ENCODE results near the gene ROCK2.

Gene ROCK2

DNA sequence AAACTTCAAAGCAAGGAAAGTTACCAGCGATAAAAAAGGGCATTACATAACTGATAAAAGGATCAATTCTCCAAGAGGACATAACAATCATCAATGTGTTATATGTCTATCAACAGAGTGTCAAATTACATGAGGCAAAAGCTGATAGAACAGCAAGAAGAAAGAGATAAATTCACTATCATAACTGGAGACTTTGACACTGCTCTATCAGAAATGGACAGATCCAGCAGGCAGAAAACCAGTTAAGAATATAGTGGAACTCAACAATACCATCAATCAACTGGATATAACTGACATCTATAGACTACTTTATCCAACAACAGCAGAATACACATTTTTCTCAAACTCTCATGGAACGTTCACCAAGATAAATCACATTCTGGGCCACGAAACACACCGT, 65.0 kb downstream of the ROCK2 start:
- Histone ChIP-seq H3K79me2 (ENCODE audit: insufficient read depth, low read depth) (no peaks in the 10 kb centered on the region), H3K36me3 (ENCODE audit: insufficient read depth) (no peaks in the 10 kb centered on the region), H3K4me1 (ENCODE audit: low read depth, poor library complexity, severe bottlenecking) (no peaks in the 10 kb centered on the region), H4K20me1 (ENCODE audit: insufficient read depth) (no peaks in the 10 kb centered on the region), H3K27ac (no peak overlapping the region), H2AFZ (ENCODE audit: low read depth) (no peak overlapping the region), H3K27me3 (ENCODE audit: insufficient read depth, low read depth) (no peaks in the 10 kb centered on the region), H3K4me2 (no peak overlapping the region), H3K4me3 (IDR thresholded peaks at IDR 0.05; ENCODE audit: insufficient read depth, low read depth, low read length) (no peak overlapping the region), H3K9ac (no peak overlapping the region)
- TF ChIP-seq CTCF (conservative IDR thresholded peaks at IDR 0.05; ENCODE audit: low read depth, low read length): no peak

- Histone ChIP-seq H3K27ac (no peak overlapping the region), H2AFZ (ENCODE audit: low read depth) (no peak overlapping the region), H3K4me3 (IDR thresholded peaks at IDR 0.05; ENCODE audit: insufficient read depth, low read depth, low read length) (no peak overlapping the region), H3K36me3 (ENCODE audit: insufficient read depth) (no peaks in the 10 kb centered on the region), H3K27me3 (ENCODE audit: insufficient read depth, low read depth) (no peaks in the 10 kb centered on the region), H3K4me1 (ENCODE audit: low read depth, poor library complexity, severe bottlenecking) (no peaks in the 10 kb centered on the region), H4K20me1 (ENCODE audit: insufficient read depth) (no peaks in the 10 kb centered on the region), H3K9ac (no peak overlapping the region), H3K4me2 (no peak overlapping the region), H3K79me2 (ENCODE audit: insufficient read depth, low read depth) (no peaks in the 10 kb centered on the region)
- TF ChIP-seq CTCF (conservative IDR thresholded peaks at IDR 0.05; ENCODE audit: low read depth, low read length): no peak
These were observed 66.2 kb downstream of the ROCK2 start for GRCh38 chr2:11278219-11278618.

DNA sequence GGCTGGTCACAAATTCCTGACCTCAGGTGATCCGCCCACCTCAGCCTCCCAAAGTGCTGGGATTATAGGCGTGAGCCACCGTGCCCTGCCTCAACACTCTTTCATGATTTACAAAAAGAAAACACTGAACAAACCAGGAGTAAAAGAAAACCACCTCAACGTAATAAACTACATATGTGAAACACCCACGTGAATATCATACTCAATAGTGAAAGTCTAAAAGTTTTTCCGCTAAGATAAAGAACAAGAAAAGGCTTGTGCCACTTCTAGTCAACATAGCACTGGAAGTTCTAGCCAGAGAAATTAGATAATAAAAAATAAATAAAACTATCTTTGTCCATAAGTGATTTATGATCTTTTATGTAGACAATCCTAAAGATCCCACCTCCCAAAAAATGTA, 68.5 kb downstream of the ROCK2 start:
- no peaks in the 10 kb centered on the region for H3K79me2 ChIP-seq (ENCODE audit: insufficient read depth, low read depth)
- no peak overlapping the region for H3K27ac ChIP-seq
- no peaks in the 10 kb centered on the region for H3K4me1 ChIP-seq (ENCODE audit: low read depth, poor library complexity, severe bottlenecking)
- H3K4me2 ChIP-seq: no peak overlapping the region
- no peak overlapping the region for H2AFZ ChIP-seq (ENCODE audit: low read depth)
- no peaks in the 10 kb centered on the region for H3K27me3 ChIP-seq (ENCODE audit: insufficient read depth, low read depth)
- no peak for TF ChIP-seq CTCF (conservative IDR thresholded peaks at IDR 0.05; ENCODE audit: low read depth, low read length)
- H3K9ac ChIP-seq: no peak overlapping the region
- no peaks in the 10 kb centered on the region for H4K20me1 ChIP-seq (ENCODE audit: insufficient read depth)
- no peak overlapping the region for H3K4me3 ChIP-seq (IDR thresholded peaks at IDR 0.05; ENCODE audit: insufficient read depth, low read depth, low read length)
- H3K36me3 ChIP-seq (ENCODE audit: insufficient read depth): no peaks in the 10 kb centered on the region

DNA sequence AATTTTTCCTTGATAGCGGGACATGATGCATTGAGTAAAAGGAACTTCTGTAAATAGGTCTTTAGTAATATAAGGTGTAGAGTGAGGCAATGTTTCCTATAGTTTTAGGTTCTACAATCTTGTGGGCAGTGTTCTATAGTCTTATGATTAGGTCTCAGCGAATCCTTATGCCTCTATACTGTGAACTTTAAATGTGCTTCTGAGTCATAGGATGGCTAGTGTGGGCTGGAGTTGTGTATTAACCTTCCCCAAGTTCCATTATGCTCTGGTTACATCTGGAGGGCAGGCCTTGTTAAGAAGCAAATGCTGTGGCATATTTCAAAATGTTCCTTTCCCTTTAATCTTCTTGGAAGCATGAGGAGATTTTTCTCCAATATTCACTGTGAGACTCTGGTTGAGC, 73.5 kb downstream of the ROCK2 start:
- Histone ChIP-seq H3K4me1 (ENCODE audit: low read depth, poor library complexity, severe bottlenecking) (no peaks in the 10 kb centered on the region), H3K27me3 (ENCODE audit: insufficient read depth, low read depth) (no peaks in the 10 kb centered on the region), H3K36me3 (ENCODE audit: insufficient read depth) (no peaks in the 10 kb centered on the region), H2AFZ (ENCODE audit: low read depth) (no peak overlapping the region), H3K4me3 (IDR thresholded peaks at IDR 0.05; ENCODE audit: insufficient read depth, low read depth, low read length) (no peak overlapping the region), H3K9ac (no peak overlapping the region), H3K79me2 (ENCODE audit: insufficient read depth, low read depth) (no peaks in the 10 kb centered on the region), H3K4me2 (no peak overlapping the region), H4K20me1 (ENCODE audit: insufficient read depth) (no peaks in the 10 kb centered on the region), H3K27ac (no peak overlapping the region)
- no peak for TF ChIP-seq CTCF (conservative IDR thresholded peaks at IDR 0.05; ENCODE audit: low read depth, low read length)

- Histone ChIP-seq H2AFZ (ENCODE audit: low read depth) (no peak overlapping the region), H3K36me3 (ENCODE audit: insufficient read depth) (no peaks in the 10 kb centered on the region), H3K27ac (no peak overlapping the region), H4K20me1 (ENCODE audit: insufficient read depth) (no peaks in the 10 kb centered on the region), H3K27me3 (ENCODE audit: insufficient read depth, low read depth) (no peaks in the 10 kb centered on the region), H3K9ac (no peak overlapping the region), H3K4me2 (no peak overlapping the region), H3K4me1 (ENCODE audit: low read depth, poor library complexity, severe bottlenecking) (no peaks in the 10 kb centered on the region), H3K4me3 (IDR thresholded peaks at IDR 0.05; ENCODE audit: insufficient read depth, low read depth, low read length) (no peak overlapping the region), H3K79me2 (ENCODE audit: insufficient read depth, low read depth) (no peaks in the 10 kb centered on the region)
- TF ChIP-seq CTCF (conservative IDR thresholded peaks at IDR 0.05; ENCODE audit: low read depth, low read length): no peak
These were observed 76.5 kb downstream of the ROCK2 start for GRCh38 chr2:11267931-11268330.

All from KMS-11 (cell line).